22Rv1 (cell line): ENCODE data around the gene DCXR.
A peak's percentile ranks its signal among the peaks of the same experiment; 100 is the strongest.

Experiments used
- H3K27ac ChIP-seq: fragments of 450-650 bp; 2 replicates; pipeline ENCODE4 v1.5.1; 2017
- ZFX ChIP-seq: fragments of 450-650 bp; IDR thresholded peaks from 2 replicates; pipeline ENCODE4 v1.6.1; 2017; ENCODE audit warnings: antibody characterized with exemption, borderline replicate concordance
- TF ChIP-seq, protein P1 (sequence below): fragments of 450-650 bp; IDR thresholded peaks from 2 replicates; pipeline ENCODE4 v1.5.1; 2017; ENCODE audit warnings: mild to moderate bottlenecking

The DCXR gene

DNA sequence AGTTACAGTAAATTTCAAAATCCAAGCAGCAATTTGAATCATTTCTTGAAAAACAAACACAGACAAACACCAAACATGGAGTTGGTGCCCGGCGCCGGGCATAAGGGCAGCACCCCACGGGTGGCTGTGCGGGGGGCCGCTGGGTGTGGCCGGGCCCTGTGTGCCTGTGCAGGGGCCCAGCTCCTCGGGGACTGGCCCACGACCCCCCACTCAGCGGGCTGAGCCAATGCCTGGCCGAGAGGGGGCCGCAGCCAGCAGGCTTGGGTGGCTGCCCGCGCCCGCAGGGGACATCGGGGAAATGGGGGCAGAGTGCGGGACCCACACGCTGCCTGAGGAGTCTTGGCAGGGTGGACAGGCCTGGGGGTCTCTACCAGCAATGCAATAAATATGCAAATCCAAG is 40.9 kb upstream of the DCXR start:
- H3K27ac ChIP-seq: peak overlapping the region; percentile 51; the same call in 1 of the 2 replicates
- TF ChIP-seq ZFX: no peak
- TF ChIP-seq, protein P1, sequence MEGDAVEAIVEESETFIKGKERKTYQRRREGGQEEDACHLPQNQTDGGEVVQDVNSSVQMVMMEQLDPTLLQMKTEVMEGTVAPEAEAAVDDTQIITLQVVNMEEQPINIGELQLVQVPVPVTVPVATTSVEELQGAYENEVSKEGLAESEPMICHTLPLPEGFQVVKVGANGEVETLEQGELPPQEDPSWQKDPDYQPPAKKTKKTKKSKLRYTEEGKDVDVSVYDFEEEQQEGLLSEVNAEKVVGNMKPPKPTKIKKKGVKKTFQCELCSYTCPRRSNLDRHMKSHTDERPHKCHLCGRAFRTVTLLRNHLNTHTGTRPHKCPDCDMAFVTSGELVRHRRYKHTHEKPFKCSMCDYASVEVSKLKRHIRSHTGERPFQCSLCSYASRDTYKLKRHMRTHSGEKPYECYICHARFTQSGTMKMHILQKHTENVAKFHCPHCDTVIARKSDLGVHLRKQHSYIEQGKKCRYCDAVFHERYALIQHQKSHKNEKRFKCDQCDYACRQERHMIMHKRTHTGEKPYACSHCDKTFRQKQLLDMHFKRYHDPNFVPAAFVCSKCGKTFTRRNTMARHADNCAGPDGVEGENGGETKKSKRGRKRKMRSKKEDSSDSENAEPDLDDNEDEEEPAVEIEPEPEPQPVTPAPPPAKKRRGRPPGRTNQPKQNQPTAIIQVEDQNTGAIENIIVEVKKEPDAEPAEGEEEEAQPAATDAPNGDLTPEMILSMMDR: no peak

- TF ChIP-seq, protein P1: peak; percentile 25; the same call in 1 of the 2 replicates
- TF ChIP-seq ZFX: no peak
Observed at GRCh38 chr17:82077617-82078358, 40.3 kb upstream of the DCXR start.

DNA sequence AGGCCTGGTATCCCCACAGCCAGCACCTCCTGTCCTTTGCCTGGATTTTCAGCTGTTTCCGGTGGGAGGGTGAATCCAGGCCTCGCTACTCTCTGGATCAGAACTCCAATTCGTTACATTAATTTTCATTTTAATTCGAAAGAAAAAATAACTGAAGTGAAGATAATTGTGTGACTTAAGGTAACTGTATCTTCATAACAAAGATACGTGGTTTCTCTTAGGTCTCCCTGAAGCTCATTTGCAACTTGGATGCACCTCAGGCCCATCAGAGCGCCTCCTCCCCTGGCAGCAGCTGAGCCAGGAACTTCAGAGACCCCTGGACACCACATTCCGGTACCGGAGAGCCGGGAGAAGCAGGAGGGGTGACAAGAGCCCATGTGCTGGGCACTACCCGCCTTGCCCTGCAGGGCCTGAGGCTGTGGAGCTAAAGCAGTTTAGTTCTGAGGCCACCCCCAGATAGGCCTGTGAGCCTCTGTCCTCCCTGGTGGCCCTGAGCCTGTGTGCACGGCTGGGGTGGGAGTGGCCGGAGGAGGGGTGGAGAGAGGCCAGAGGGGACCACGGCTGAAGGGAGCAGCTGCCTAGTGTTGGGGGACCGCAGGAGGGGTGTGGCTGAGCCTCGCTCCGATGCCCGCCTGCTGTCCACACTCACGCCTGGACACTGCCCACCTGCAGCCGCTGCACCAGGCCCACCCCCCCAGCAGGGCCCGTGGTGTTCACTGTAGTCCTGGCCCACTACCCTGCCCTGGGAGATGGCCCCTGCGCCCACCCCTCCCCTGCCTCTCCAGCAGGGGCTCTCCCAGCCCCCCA is 39.5 kb upstream of the DCXR start:
- H3K27ac ChIP-seq: peak overlapping the region; percentile 51
- no peak for TF ChIP-seq ZFX
- TF ChIP-seq, protein P1: no peak

More at GRCh38 chr17:82077617-82078358, 40.3 kb upstream of the DCXR start:
- H3K27ac ChIP-seq: peak overlapping the region; percentile 51

DNA sequence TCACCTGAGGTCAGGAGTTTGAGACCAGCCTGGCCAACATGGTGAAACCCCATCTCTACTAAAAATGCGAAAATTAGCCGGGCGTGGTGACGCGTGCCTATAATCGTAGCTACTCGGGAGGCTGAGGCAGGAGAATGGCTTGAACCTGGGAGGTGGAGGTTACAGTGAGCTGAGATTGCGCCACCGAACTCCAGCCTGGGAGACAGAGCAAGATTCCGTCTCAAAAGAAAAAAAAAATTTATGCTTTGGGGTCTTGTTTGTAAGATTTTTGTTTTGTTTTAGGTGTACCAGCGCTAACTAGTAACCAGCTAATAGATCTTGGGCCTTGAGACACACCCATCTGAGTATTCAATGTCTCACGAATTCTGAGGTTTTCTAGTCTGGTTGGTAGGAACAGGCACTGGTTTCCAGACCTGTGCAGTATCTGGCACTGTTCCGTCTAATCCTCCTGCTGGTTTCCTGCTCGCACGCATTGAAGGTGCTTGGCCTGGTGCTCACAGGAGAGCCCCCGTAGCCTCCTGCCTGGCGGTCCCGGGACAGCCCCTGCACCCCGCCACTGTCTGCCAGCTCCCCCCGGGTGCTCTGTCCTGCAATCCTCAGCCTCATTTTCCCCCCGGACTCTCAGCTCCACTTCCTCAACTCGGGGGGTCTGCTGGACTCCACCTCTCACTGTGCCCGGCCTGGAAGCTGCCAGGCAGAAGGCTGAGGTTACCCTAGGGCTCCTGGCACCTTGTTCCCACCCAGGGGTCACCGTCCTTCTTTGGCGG is 38.7 kb upstream of the DCXR start:
- TF ChIP-seq ZFX: no peak
- TF ChIP-seq, protein P1: no peak
- peak overlapping the region; percentile 51 for H3K27ac ChIP-seq

- no peak for TF ChIP-seq ZFX
- TF ChIP-seq, protein P1: no peak
- H3K27ac ChIP-seq: no peak overlapping the region
Observed at GRCh38 chr17:82073446-82073845, 35.9 kb upstream of the DCXR start.

- TF ChIP-seq ZFX: no peak
- TF ChIP-seq, protein P1: no peak
- H3K27ac ChIP-seq: no peak overlapping the region
Observed at GRCh38 chr17:82072827-82073226, 35.3 kb upstream of the DCXR start.
